Stimulated activated CD4-positive, alpha-beta T cell treated with anti-CD3 and anti-CD28 coated beads, Interleukin-1b, Interleukin-23, amount 100 ng/mL, for 4 hours (primary cell): ENCODE results near the gene CNGA2.

ENCODE experiments used
- DNase-seq, 2 donors: peaks; one replicate each; pipeline ENCODE4 v3.0.0-alpha.2; 2020; ENCODE audit warnings: low read depth in 2 of 2

The CNGA2 gene

DNA sequence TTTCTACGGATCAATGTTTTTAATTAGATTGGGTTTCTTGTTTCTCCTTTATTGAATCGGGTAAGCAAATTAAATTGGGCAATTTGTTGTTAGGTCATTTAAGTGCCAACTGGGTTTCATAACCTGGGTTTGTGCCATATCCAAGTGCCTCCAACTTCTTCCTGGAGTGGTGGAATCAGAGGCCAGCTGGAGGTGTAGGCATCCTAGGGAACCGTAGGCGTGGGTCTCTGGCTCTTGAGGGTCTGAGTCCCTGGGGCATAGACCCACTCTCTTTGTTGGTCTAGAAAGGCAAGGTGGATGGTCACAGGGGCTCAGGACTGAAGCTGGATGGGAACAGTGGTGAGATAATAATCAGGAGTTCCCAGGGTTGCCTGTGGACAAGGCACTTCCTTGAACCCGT is 18.3 kb downstream of the CNGA2 start:
- no peak for DNase-seq

GRCh38 chrX:151753313-151754046 is 18.9 kb downstream of the CNGA2 start:
- no peak for DNase-seq

- no peak for DNase-seq
Measured at GRCh38 chrX:151754047-151754429, 19.5 kb downstream of the CNGA2 start.

- DNase-seq: no peak
Measured at GRCh38 chrX:151754641-151755215, 20.2 kb downstream of the CNGA2 start.

DNA sequence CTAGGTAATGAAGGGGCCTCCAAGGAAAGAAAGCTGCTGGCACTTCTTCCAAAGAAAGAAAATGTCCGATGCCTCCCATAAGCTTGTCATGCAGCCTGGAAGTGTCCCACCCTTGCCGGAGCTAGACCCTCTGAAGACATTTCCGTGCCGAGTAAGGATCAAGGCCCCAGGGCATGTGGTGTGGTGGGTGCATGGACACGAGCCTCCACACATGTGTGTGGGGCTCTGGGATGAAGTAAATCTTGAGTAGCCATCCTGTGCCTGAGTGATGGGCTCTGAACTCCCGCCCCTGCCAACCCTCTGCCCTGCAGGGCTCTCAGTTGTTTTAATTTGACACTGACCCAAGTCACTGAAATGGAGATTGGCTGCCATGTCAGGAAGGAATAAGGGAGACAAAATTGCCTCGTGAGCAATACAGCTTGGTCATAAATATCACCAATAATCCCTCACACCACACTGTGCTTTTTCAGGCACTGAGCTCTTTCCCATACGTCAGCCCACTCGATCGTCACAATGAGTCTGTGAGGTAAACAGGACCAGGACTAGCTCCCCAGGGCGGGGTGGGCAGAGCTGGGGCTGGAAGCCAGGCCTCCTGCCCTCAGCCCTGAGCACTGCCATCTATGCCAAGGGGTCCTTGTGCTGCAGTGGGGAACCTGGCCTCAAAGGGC is 24.6 kb downstream of the CNGA2 start:
- DNase-seq: no peak

DNA sequence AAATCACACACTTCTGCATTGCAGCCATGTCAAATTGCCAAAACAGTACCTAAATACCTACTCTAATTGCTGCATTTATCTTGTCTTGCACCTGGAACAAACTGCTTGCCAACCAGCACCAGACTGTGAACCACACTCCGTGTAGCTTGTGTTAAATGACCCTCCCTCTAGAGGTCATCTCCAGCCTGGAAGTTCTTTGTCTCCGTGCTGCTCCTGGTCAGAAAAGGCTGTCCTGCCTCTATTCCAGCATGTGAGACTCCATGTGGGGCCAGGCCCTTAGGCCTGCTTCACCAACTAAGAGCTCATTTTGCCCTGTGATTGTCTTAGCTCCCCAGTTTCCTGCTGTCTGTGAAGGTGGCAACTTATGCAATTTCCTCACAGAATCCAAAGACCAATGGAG is 28.3 kb downstream of the CNGA2 start:
- no peak for DNase-seq

DNA sequence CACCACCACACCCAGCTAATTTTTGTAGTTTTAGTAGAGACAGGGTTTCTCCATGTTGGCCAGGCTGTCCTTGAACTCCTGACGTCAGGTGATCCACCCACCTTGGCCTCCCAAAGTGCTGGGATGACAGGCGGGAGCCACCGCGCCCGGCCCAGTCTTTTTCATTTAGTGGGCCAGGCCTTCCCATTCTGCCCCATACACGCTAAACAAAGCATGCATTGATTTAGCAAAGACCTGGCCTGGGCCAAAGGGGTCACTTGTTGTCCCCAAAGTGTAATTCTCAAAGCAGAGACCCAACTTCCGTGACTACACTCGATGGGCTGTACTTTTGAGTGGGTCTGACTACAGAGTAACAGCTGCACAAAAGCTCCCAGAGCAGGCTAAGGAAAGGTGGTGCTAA is 29.2 kb downstream of the CNGA2 start:
- DNase-seq: no peak

- no peak for DNase-seq
Measured at GRCh38 chrX:151765026-151765425, 30.5 kb downstream of the CNGA2 start.

DNA sequence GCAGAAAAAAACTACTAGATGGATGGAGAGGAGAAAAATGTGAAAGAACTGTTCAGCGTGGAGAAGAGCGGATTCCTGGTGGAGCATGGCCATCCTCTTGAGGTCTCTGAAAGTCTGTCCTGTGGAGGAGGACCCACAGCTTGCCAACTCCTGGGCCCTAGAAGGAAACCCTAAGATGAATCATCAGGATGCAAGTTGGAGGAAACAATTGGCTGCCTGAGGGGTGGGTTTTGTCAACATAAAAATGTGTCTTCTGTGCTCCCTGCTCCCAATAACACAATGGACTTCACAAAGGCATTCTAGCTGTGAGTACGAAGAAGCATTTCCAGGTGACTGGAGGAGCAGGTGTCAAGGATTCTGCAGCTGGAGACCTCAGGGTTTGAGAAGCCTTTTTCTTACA is 37.2 kb downstream of the CNGA2 start:
- no peak for DNase-seq

DNA sequence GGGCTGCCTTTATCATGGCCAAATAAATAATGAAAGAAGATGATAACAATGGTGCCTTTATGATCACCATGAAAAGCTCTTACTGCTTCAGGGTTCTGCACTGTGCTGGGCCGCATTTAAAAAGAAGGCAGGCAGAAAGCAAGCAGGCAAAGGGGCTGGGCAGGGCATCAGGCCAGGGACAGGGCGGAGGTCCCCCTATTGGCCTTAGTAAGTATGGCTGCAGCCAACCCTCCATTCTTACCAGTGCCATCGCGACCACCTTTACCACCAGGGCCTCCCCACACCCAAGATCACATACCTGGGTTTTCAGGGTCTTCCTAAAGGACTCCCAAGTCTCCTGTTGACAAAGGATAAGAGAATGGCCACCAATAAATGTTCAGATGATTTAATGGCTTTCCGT is 38.9 kb downstream of the CNGA2 start:
- DNase-seq: no peak

DNA sequence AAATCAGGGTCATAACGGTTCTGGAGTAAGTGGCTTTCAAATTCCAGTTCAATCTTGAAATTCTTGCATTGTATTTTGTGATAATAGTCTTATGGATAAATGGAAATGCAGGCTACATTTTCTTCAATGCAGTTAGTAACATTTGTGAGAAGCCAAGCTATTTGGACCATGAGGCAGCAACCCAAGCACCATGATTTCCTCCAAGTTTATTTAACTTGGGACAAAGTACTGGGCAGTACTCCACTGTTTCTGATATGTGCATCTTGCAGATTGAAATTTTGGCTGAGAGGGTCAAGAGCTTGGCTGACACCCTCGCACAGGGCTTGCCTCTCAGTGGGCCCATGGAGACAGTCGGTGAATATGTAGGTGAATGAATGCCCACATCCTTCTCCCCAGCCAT is 39.9 kb downstream of the CNGA2 start:
- no peak for DNase-seq

DNA sequence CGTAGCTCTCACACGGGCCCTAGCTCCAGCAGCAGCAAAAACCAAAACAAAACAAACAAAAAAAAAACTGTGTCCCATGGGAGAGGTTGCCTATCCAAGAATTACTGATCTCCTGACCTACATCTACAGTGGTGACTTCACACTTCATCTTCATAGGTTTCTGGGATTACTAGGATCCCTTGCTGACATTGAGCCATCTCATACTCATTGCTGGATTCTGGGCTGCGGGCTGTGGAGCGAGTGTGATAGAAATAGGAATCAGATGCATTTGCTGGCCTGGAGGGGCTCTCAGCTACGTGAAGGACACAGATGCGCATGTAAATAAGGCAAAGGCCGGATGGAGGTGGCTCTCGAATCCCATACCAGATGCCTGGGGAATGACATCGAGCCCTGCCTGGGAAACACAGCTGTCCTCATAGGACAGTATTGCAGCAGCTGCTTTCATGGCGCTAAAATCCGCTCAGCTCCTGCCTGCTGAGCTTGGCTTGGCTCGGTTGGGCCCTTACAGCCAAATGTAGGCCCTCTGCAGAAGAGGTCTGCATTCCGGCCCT is 41.7 kb downstream of the CNGA2 start:
- no peak for DNase-seq

DNA sequence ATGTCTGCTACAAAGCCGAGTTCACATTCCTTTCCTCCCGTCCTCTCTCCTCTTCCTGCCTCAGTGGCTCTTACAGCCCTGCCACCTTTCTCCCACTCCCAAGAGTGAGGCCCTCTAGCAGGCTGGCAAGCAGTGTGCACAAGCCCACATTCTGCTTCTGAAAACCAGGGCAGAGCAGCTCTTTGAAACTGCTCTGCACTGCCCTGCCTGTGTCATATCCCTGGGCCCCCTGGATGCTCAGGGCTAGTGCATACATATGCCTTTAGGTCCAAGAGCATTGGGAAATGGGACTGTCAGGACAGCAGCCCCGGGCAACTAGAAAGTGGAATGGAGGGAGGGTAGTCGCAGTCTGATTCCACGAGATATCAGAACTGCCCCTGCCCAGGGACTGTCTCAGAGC is 42.4 kb downstream of the CNGA2 start:
- no peak for DNase-seq

DNA sequence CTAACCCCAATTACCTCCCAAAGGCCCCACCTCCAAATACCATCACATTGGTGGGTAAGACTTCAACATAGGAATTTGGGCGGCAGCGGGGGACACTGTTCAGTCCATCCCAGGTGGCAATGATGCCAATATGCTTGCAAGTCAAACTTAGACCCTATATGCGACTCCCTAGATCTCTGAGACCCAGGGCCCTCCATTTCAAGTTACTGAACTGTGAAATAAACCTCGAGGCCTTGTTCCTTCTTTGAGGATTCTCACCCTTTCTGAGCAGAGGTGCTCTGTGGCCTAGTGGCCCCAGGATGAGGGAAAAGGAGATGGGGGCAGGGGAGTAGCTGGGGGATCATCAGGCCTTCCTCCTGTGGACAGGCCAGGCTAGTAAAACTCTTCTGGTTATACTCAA is 44.7 kb downstream of the CNGA2 start:
- DNase-seq: no peak

- no peak for DNase-seq
Measured at GRCh38 chrX:151780621-151781020, 46.1 kb downstream of the CNGA2 start.

GRCh38 chrX:151789179-151789800 is 54.7 kb downstream of the CNGA2 start:
- DNase-seq: no peak

GRCh38 chrX:151790481-151791160 is 56.1 kb downstream of the CNGA2 start:
- DNase-seq: no peak

DNA sequence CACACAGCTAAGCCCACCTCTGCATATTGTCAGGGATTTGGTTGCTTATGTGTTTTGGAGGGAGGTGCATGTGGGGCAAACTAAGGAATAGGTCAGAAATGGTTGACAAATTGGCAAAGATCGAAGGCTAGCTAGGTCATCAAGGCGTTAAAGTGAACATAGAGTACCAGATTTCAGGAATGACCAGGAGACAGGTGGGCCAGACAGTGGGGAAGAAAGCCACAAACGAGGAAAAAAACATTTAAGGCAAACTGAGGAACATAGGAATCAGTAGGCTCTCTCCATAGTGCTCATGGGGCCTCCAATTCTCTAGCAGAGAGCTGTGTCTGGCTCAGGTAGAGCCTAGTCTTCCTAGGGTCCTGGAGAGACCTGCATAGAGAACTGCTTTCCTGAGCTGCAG is 57.4 kb downstream of the CNGA2 start:
- DNase-seq: no peak

- DNase-seq: no peak
Measured at GRCh38 chrX:151792505-151792904, 58.0 kb downstream of the CNGA2 start.

DNA sequence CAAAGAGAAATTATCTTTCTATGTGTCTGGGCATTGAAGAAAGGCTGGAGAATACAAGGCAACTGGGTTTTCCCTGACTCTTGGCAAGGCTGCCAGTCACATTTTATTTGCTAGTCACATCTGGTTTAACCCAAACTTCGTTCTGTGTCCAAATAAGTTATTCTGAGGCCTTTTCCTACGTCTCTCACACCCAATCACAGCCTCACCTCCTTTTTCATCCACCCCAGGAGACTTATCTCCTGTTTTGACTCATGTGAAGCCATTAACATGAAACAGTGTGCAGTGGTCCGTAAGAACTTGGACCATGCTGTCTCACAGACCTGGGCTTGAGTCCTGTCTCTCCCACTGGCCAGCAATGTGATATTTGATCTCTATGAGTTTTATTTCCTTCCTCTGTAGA is 59.3 kb downstream of the CNGA2 start:
- DNase-seq: no peak
